ENCODE results near the gene POR.
A peak's percentile ranks its signal among the peaks of the same experiment; 100 is the strongest.

The POR gene

DNA sequence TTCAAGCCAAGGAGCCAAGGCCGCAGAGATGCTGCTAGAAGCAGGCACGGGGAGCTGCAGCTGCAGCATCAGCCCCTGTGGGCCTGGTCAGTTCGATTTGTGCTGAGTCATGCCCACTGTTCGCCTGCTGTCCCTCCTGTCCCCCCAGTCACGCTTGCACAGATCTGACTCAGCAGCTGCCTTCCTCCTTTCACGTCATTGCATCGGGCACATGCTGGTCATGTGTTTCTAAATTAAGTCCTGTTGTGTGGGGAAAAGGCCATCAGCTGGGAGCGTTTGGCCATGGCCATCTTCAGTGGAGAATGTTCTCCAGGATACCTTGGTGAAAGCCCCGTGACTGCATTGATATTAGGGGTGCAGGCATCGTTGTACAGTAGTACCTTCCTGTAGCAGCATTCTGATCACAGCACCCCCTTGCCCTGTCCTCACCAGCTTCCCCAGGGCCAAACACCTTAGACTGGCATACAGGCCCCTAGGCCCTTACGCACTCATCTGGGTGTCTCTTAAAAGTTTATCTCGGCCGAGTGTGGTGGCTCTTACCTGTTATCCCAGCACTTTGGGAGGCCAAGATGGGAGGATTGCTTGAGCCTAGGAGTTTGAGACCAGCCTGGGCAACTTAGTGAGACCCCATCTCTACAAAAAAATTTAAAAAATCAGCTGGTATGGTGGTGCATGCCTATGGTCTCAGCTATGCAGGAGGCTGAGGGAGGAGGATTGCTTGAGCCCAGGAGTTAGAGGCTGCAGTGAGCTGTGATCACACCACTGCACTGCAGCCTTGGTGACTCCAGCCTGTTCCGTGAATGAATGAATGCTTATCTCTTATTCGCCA, 23.2 kb downstream of the POR start:
- H3K4me2 ChIP-seq (ENCODE audit: low read length), result no peak overlapping the region
- H3K9me3 ChIP-seq (ENCODE audit: control insufficient read depth, low read length), result no peaks in the 10 kb centered on the region
- H3K9ac ChIP-seq, result no peak overlapping the region
- TF ChIP-seq CTCF (IDR thresholded peaks at IDR 0.05), result no peak
- H3K4me1 ChIP-seq, result peaks cover 8% of the 10 kb centered on the region
- H3K36me3 ChIP-seq (ENCODE audit: control insufficient read depth, insufficient read depth, low read length), result no peaks in the 10 kb centered on the region
- peak overlapping the region; percentile 49 for H3K27ac ChIP-seq
- H3K27me3 ChIP-seq (ENCODE audit: control insufficient read depth, insufficient read depth, low read length), result no peaks in the 10 kb centered on the region
- no peak overlapping the region for H2AFZ ChIP-seq
- H3K79me2 ChIP-seq, result peaks cover 58% of the 10 kb centered on the region
- H3K4me3 ChIP-seq (ENCODE audit: low read depth, low read length), result no peak overlapping the region

GRCh38 chr7:75938921-75939320, 24.0 kb downstream of the POR start:
- H3K27ac ChIP-seq, result no peak overlapping the region
- no peak overlapping the region for H2AFZ ChIP-seq
- no peak overlapping the region for H3K4me3 ChIP-seq (ENCODE audit: low read depth, low read length)
- no peaks in the 10 kb centered on the region for H3K36me3 ChIP-seq (ENCODE audit: control insufficient read depth, insufficient read depth, low read length)
- H3K79me2 ChIP-seq, result peaks cover 62% of the 10 kb centered on the region
- TF ChIP-seq CTCF (IDR thresholded peaks at IDR 0.05), result no peak
- no peaks in the 10 kb centered on the region for H3K27me3 ChIP-seq (ENCODE audit: control insufficient read depth, insufficient read depth, low read length)
- peaks cover 8% of the 10 kb centered on the region for H3K4me1 ChIP-seq
- H3K4me2 ChIP-seq (ENCODE audit: low read length), result no peak overlapping the region
- no peak overlapping the region for H3K9ac ChIP-seq
- H3K9me3 ChIP-seq (ENCODE audit: control insufficient read depth, low read length), result no peaks in the 10 kb centered on the region

DNA sequence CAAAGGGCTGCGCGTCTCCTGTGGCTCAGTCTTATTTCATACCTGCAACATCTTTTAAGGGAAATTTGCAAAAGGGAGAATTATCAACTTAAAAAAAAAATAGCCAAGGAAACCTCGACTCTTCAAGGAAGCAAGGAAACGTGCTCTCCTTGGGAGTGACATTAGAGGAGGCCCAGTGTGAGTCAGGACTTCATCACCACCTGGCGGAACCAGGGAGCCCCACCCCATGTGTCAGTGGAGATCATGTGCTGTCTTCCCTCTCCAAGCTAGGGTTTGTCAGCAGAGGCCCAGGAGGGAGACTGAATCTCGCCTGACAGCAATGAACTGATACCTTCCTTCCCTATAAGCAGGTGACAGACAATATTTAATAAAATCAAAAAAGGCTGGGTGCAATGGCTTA, 28.9 kb downstream of the POR start:
- H3K27ac ChIP-seq, result no peak overlapping the region
- H3K9ac ChIP-seq, result no peak overlapping the region
- TF ChIP-seq CTCF (IDR thresholded peaks at IDR 0.05), result no peak
- H2AFZ ChIP-seq, result no peak overlapping the region
- H3K27me3 ChIP-seq (ENCODE audit: control insufficient read depth, insufficient read depth, low read length), result no peaks in the 10 kb centered on the region
- no peaks in the 10 kb centered on the region for H3K36me3 ChIP-seq (ENCODE audit: control insufficient read depth, insufficient read depth, low read length)
- H3K4me3 ChIP-seq (ENCODE audit: low read depth, low read length), result no peak overlapping the region
- peaks cover 12% of the 10 kb centered on the region for H3K4me1 ChIP-seq
- H3K4me2 ChIP-seq (ENCODE audit: low read length), result no peak overlapping the region
- H3K79me2 ChIP-seq, result peaks cover 79% of the 10 kb centered on the region
- no peaks in the 10 kb centered on the region for H3K9me3 ChIP-seq (ENCODE audit: control insufficient read depth, low read length)

- Histone ChIP-seq H3K4me3 (ENCODE audit: low read depth, low read length) (no peak overlapping the region), H3K27me3 (ENCODE audit: control insufficient read depth, insufficient read depth, low read length) (no peaks in the 10 kb centered on the region), H3K4me1 (peaks cover 12% of the 10 kb centered on the region), H3K79me2 (peaks cover 83% of the 10 kb centered on the region), H3K27ac (no peak overlapping the region), H2AFZ (no peak overlapping the region), H3K9ac (no peak overlapping the region), H3K36me3 (ENCODE audit: control insufficient read depth, insufficient read depth, low read length) (no peaks in the 10 kb centered on the region), H3K9me3 (ENCODE audit: control insufficient read depth, low read length) (no peaks in the 10 kb centered on the region), H3K4me2 (ENCODE audit: low read length) (no peak overlapping the region)
- no peak for TF ChIP-seq CTCF (IDR thresholded peaks at IDR 0.05)
Measured at GRCh38 chr7:75944507-75944906, 29.6 kb downstream of the POR start.

All from parathyroid adenoma (tissue), 2 donors.